ENCODE measurements around the gene HSCB.
"Not testable (repeated sequence)": the region's sequence is repeated elsewhere in the genome, so short reads cannot be mapped to it uniquely, and the experiment has no call there.

HSCB gene

GRCh38 chr22:28741785-28742561 is at the start of gene HSCB, which contains the start of gene CHEK2:
Gene HSCB, plus strand, starts transcription at chr22:28742039. Its CDS starts 57 bp downstream, at chr22:28742096.
Gene CHEK2, minus strand, starts transcription at chr22:28741820. Its CDS starts 7,099 bp downstream, at chr22:28734721.
- peak; percentile 96 to 97 for DNase-seq

- DNase-seq: not testable (repeated sequence)
Observed at GRCh38 chr22:28693041-28693760, 48.6 kb upstream of the HSCB start.

DNA sequence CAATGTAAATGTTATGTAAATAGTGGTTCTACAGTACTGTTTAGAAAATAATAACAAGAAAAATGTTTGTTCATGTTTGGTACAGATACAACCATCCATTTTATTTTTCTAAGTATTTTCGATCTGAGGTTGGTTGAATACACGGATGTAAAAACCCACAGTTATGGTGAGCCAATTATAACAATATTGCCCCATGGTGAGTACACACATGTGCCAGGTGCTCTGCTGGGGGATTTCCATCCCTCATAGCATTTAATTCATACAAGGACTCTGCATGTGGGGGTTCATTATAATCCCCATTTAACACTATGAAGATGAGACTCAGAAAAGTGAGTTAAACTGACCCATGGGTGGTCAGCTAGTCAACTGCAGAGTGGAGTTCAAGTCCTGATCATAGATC is 38.9 kb upstream of the HSCB start:
- DNase-seq: no peak

- no peak for DNase-seq
Observed at GRCh38 chr22:28703436-28703835, 38.4 kb upstream of the HSCB start.

GRCh38 chr22:28706845-28707244 is 35.0 kb upstream of the HSCB start:
- no peak for DNase-seq

DNA sequence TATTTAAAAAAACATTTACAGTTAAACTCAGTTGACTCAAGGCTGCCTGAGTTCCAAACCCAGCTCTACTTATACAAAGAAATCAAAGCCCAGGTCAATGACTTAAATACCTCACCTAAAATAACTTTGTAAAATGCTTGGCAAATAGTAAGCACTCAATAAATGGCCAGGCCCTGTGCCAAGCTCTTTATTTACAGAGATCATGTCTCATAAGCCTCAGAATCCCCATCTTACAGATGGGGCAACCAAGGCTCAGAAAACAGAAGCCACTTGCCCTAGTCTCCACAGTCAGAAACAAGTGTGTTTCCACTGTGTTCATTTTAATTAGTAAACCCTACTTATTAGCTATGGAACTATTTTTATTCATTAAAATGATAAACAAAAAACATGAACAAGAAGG is 31.7 kb upstream of the HSCB start:
- DNase-seq: no peak

GRCh38 chr22:28710576-28711191 is 31.2 kb upstream of the HSCB start:
- no peak for DNase-seq

- DNase-seq: no peak
Observed at GRCh38 chr22:28711341-28711740, 30.5 kb upstream of the HSCB start.

- no peak for DNase-seq
Observed at GRCh38 chr22:28711820-28712777, 29.7 kb upstream of the HSCB start.

GRCh38 chr22:28714043-28714628 is 27.7 kb upstream of the HSCB start:
- DNase-seq: no peak

- no peak for DNase-seq
Observed at GRCh38 chr22:28715611-28716010, 26.2 kb upstream of the HSCB start.

DNA sequence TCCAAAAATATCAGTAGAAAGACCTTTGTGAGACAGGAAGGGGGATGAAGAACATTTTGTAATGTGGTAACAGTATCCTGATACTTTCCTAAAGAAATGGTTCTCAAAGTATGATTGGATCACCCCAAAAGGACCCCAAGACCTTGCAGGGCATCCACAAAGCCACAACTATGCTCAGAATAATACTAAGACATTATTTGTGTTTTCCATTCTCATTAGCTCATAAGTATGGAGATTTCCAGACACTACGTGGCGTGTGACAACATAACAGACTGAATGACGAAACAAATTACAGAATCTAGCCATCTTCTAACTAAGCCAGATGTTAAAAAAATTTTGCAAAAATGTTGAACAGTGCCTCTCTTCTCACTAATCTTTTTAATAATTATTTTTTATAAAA is 25.2 kb upstream of the HSCB start:
- DNase-seq: no peak

GRCh38 chr22:28718044-28718443 is 23.8 kb upstream of the HSCB start:
- no peak for DNase-seq

DNA sequence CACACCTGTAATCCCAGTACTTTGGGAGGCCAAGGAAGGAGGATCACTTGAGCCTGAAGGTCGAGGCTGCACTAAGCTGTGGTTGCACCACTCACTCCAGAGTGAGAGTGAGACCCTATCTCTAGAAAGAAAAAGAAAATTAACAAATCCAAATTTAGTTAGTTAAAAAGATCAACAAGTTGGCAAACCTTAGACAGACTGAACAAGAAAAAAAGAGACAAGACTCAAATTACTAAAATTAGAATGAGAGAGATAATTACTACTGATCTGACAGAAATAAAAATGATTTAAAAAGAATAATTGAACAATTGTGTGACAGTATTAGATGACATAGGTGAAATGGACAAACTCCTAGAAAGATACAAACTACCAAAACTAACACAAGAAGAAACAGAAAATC is 13.8 kb upstream of the HSCB start:
- DNase-seq: no peak

DNA sequence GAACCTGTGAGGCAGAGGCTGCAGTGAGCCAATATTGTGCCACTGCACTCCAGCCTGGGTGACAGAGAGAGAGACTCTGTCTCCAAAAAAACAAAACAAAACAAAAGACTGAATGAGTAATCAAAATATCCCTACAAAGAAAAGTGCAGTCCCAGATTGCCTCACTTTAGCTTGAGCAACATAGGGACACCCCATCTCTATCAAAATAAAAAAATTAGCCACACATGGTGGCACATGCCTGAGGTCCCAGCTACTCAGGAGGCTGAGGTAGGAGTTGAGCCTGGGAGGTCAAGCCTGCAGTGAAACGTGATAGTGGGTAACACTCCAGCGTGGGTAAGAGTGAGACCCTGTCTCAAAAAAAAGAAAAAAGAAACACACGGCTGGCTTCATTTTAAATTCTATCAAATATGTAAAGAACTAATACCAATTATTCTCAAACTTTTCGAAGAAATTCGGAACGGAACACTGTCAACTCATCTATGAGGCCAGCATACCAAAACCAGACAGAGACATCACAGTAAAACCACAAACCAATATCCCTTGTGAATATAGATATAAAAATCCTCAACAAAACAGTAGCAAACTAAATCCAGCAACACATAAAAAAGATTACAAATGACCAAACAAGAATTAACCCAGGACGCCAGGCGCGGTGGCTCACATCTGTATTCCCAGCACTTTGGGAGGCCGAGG is 13.1 kb upstream of the HSCB start:
- no peak for DNase-seq

- no peak for DNase-seq
Observed at GRCh38 chr22:28730179-28730578, 11.7 kb upstream of the HSCB start.

DNA sequence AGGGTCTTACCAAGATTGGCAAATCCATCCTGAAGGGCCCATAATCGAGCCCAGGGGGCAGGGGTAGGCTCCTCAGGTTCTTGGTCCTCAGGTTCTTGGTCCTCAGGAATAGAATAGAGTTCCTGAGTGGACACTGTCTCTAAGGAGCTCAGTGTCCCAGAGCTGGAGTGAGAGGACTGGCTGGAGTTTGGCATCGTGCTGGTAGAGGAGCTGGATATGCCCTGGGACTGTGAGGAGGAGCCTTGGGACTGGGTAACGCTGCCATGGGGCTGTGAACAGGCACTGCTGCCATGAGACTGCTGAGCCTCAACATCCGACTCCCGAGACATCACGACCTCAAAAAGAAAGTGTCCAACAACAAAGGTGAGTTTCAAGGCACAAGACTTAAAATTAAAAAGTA is 7.4 kb upstream of the HSCB start:
- no peak for DNase-seq

DNA sequence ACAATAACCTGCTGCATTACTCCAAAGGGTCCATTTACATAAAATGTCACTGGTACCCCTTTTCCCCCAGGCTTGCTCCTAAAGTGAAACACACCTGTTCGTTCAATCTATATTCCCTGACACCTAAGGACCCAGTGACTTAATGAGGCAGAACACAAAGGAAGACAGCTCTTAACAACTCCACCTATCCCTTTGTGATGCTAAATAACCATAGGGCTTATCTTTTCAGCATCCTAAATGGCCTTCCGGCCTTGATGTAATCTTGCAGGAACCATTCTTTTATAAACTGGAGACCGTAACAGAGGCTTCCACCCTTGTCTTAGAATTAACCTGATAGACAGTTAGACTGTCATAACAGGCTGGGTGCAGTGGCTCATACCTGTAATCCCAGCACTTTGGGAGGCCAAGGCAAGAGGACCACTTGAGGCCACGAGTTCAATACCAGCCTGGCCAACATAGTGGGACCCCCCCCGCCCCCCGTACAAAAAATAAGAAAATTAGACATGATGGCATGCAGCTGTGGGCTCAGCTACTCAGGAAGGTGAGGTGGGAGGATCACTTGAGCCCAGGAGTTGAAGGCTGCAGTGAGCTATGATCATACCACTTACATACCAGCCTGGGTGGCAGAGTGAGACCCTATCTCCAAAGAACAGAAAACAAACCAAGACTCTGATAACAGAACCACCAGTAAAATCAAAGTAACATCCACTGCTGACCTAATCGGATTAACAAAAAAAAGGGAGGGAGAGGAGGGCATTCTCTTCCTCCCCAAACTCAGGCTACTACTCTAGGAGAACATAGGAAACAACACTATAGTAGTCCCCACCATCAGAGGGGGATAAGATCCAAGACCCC is 5.3 kb upstream of the HSCB start:
- DNase-seq: no peak

GRCh38 chr22:28737701-28738100 is 4.1 kb upstream of the HSCB start:
- no peak for DNase-seq

DNA sequence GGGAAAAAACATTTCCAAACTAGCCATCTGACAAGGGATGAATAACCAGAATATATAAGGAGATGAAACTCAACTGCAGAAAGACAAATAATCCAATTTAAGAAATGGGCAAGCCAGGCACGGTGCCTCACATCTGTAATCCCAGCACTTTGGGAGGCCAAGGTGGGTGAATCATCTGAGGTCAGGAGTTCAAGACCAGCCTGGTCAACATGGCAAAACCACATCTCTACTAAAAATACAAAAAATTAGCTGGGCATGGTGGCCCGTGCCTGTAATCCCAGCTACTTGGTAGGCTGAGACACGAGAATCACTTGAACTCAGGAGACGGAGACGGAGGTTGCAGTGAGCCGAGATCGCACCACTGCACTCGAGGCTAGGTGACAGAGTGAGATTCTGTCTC is 3.0 kb upstream of the HSCB start:
- not testable (repeated sequence) for DNase-seq
